Measurements from ENCODE around the gene HRH2. TPM values are rescaled to one million over a fixed set of nuclear protein-coding genes. Genes with fewer than 3 reads are reported as not detected.

Gene HRH2
- total RNA-seq, 1 experiment from 2014 or later, result 3.3 TPM

DNA sequence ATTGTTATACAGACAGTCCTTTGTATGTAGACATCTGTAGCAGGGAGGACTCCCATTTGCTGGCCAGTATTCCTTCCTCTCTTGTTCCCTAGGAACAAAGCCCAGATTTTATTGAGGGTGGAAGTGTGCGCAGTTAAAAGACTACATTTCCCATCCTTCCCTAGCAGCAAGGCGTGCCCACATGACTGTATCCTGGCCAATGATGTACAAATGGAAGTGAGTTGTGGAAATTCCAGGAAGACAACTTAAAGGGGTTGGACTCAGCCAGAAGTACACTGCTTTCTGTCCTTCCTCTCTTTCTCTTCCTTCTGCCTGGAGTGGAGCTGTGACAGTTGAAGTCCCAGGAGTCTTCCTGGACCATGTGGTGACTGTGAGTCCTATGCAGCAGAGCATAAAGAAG is 89.0 kb downstream of the HRH2 start:
- Mint-ChIP-seq H3K27ac (no peak overlapping the region; a peak in 1 of 7 replicates), H3K27me3 (ENCODE audit: low read depth) (peaks cover 24% of the 10 kb centered on the region), H3K4me3 (peak overlapping the region in 1 of 2 experiments; percentile 36; a peak in 3 of 5 replicates), H3K4me1 (peaks cover 14 to 15% of the 10 kb centered on the region in 2 experiments), H3K36me3 (ENCODE audit: insufficient read depth in 1 of 3, low read depth in 3 of 3) (no peaks in the 10 kb centered on the region), H3K9me3 (no peaks in the 10 kb centered on the region)
- TF ChIP-seq, protein P1, sequence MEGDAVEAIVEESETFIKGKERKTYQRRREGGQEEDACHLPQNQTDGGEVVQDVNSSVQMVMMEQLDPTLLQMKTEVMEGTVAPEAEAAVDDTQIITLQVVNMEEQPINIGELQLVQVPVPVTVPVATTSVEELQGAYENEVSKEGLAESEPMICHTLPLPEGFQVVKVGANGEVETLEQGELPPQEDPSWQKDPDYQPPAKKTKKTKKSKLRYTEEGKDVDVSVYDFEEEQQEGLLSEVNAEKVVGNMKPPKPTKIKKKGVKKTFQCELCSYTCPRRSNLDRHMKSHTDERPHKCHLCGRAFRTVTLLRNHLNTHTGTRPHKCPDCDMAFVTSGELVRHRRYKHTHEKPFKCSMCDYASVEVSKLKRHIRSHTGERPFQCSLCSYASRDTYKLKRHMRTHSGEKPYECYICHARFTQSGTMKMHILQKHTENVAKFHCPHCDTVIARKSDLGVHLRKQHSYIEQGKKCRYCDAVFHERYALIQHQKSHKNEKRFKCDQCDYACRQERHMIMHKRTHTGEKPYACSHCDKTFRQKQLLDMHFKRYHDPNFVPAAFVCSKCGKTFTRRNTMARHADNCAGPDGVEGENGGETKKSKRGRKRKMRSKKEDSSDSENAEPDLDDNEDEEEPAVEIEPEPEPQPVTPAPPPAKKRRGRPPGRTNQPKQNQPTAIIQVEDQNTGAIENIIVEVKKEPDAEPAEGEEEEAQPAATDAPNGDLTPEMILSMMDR (conservative IDR thresholded peaks at IDR 0.05), result no peak
- Histone ChIP-seq H3K79me2 (ENCODE audit: insufficient read depth, low read length) (no peaks in the 10 kb centered on the region), H3K79me1 (ENCODE audit: insufficient read depth, low read depth, low read length, poor library complexity, severe bottlenecking) (no peaks in the 10 kb centered on the region), H3K27me3 (ENCODE audit: insufficient read depth, low read length) (no peaks in the 10 kb centered on the region), H3K4me1 (ENCODE audit: insufficient read depth, low read length) (peaks cover 2% of the 10 kb centered on the region; the same call in 1 of the 2 replicates), H3K9me3 (ENCODE audit: control insufficient read depth, low read depth, low read length) (no peaks in the 10 kb centered on the region), H2BK12ac (ENCODE audit: insufficient read length, low read depth, low read length) (no peak overlapping the region), H2AK5ac (ENCODE audit: insufficient read length, low read length) (no peak overlapping the region), H2BK120ac (ENCODE audit: low read depth, low read length, poor library complexity, severe bottlenecking) (no peak overlapping the region), H4K20me1 (ENCODE audit: control insufficient read depth, insufficient read depth, insufficient read length) (no peaks in the 10 kb centered on the region), H3T11ph (ENCODE audit: low read length) (no peak overlapping the region), H2BK5ac (ENCODE audit: insufficient read length, low read length) (no peak overlapping the region), H2AFZ (ENCODE audit: low read length) (no peak overlapping the region), H3K9ac (ENCODE audit: extremely low read depth, insufficient read length, low read length) (no peak overlapping the region), H3K23me2 (ENCODE audit: insufficient read length, low read depth, low read length, poor library complexity, severe bottlenecking) (no peaks in the 10 kb centered on the region), H2BK20ac (ENCODE audit: low read depth, low read length, poor library complexity, severe bottlenecking) (no peak overlapping the region), H3K18ac (ENCODE audit: insufficient read length, low read depth, low read length) (no peak overlapping the region), H4K8ac (replicated peaks; ENCODE audit: insufficient read length, low read depth, low read length) (no peak overlapping the region), H4K91ac (ENCODE audit: insufficient read length, low read depth, low read length) (no peak overlapping the region), H3K4ac (ENCODE audit: low read depth, low read length) (no peak overlapping the region), H3K27ac (ENCODE audit: insufficient read length, low read depth, low read length) (no peak overlapping the region), H3K23ac (ENCODE audit: insufficient read length, low read depth, low read length) (no peak overlapping the region), H3K56ac (ENCODE audit: insufficient read length, low read depth, low read length) (no peak overlapping the region), H4K5ac (ENCODE audit: insufficient read length, low read depth, low read length) (no peak overlapping the region), H3K4me2 (ENCODE audit: insufficient read depth, insufficient read length, low read length) (peak overlapping the region; percentile 42), H2BK15ac (ENCODE audit: low read depth, low read length) (no peak overlapping the region), H3K14ac (ENCODE audit: insufficient read depth, low read length) (no peak overlapping the region)
- DNase-seq, result peak; percentile 52
- WGBS (ENCODE audit: extremely low coverage, insufficient read length, low lambda C conversion rate), result no CpG with 5 or more reads among the region's 2 CpGs
